ENCODE measurements around the gene BPHL.
"Not testable (repeated sequence)": the region's sequence is repeated elsewhere in the genome, so short reads cannot be mapped to it uniquely, and the experiment has no call there.

Gene BPHL

GRCh38 chr6:3140201-3140600 is 21.7 kb downstream of the BPHL start:
- H3K27ac ChIP-seq (ENCODE audit: low read depth, low read length): no peak overlapping the region

GRCh38 chr6:3142536-3142935 is 24.0 kb downstream of the BPHL start:
- no peak overlapping the region for H3K4me3 ChIP-seq (ENCODE audit: low read depth in 1 of 2, low read length in 2 of 2)
- H3K27me3 ChIP-seq (ENCODE audit: control insufficient read depth in 1 of 2, insufficient read depth in 2 of 2, low read length in 2 of 2): no peaks in the 10 kb centered on the region
- peaks cover 32% of the 10 kb centered on the region for H3K36me3 ChIP-seq (ENCODE audit: insufficient read depth, low read length)
- no peaks in the 10 kb centered on the region for H3K9me3 ChIP-seq (ENCODE audit: low read length)
- no peak overlapping the region for H3K9ac ChIP-seq (ENCODE audit: low read length)
- H3K4me1 ChIP-seq (ENCODE audit: insufficient read depth, low read length): peaks cover 10% of the 10 kb centered on the region
- no peak overlapping the region for H3K27ac ChIP-seq (ENCODE audit: low read depth, low read length)

More at GRCh38 chr6:3140201-3140600, 21.7 kb downstream of the BPHL start:
- no peaks in the 10 kb centered on the region for H3K9me3 ChIP-seq (ENCODE audit: low read length)
- no peaks in the 10 kb centered on the region for H3K27me3 ChIP-seq (ENCODE audit: control insufficient read depth in 1 of 2, insufficient read depth in 2 of 2, low read length in 2 of 2)
- H3K36me3 ChIP-seq (ENCODE audit: insufficient read depth, low read length): peaks cover 50% of the 10 kb centered on the region
- no peak overlapping the region for H3K9ac ChIP-seq (ENCODE audit: low read length)
- peaks cover 10% of the 10 kb centered on the region for H3K4me1 ChIP-seq (ENCODE audit: insufficient read depth, low read length)
- no peak overlapping the region for H3K4me3 ChIP-seq (ENCODE audit: low read depth in 1 of 2, low read length in 2 of 2)

DNA sequence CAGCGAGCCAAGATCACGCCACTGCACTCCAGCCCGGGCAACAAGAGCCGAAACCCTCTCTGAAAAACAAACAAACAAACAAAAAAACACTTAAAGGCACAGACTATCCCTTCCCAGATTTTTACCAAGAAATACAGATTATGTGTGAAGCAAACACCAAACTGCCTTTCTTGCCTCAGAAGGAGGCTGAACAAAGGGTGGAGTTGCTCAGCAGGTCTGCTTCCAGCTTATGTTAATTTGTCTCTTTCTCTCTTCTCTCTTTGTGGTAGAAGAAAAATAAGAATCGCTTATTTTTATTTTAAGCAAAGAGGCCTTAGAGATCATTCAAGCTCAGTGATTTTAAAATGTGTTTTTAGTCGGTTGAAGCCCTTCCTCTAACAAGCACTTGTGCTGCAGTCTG is 24.6 kb downstream of the BPHL start:
- Histone ChIP-seq H3K4me1 (ENCODE audit: insufficient read depth, low read length) (peaks cover 10% of the 10 kb centered on the region), H3K4me3 (ENCODE audit: low read depth in 1 of 2, low read length in 2 of 2) (no peak overlapping the region), H3K27me3 (ENCODE audit: control insufficient read depth in 1 of 2, insufficient read depth in 2 of 2, low read length in 2 of 2) (no peaks in the 10 kb centered on the region), H3K27ac (ENCODE audit: low read depth, low read length) (no peak overlapping the region), H3K9ac (ENCODE audit: low read length) (no peak overlapping the region), H3K9me3 (ENCODE audit: low read length) (no peaks in the 10 kb centered on the region), H3K36me3 (ENCODE audit: insufficient read depth, low read length) (peaks cover 36% of the 10 kb centered on the region)

DNA sequence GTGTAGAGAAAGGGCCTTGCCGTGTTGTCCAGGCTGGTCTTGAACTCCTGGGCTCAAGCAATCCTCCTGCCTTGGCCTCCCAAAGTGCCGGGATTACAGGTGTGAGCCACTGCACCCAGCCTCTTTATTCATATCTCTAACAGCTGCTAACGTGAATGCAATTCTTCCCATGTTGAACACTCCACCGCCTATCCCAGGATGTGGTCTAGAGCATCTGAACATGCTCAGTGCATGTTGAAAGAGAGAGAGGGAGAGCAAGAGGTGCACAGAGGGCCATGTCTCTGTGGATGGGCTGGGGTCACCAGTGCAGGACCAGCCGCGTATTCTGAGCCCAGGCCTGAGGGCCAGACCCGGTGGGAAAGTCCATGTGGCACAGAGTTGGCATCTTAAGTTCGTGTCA is 26.1 kb downstream of the BPHL start:
- Histone ChIP-seq H3K9me3 (ENCODE audit: low read length) (no peaks in the 10 kb centered on the region), H3K36me3 (ENCODE audit: insufficient read depth, low read length) (peaks cover 31% of the 10 kb centered on the region), H3K27me3 (ENCODE audit: control insufficient read depth in 1 of 2, insufficient read depth in 2 of 2, low read length in 2 of 2) (no peaks in the 10 kb centered on the region), H3K4me3 (ENCODE audit: low read depth in 1 of 2, low read length in 2 of 2) (no peak overlapping the region), H3K9ac (ENCODE audit: low read length) (no peak overlapping the region), H3K4me1 (ENCODE audit: insufficient read depth, low read length) (peaks cover 3% of the 10 kb centered on the region), H3K27ac (ENCODE audit: low read depth, low read length) (no peak overlapping the region)

DNA sequence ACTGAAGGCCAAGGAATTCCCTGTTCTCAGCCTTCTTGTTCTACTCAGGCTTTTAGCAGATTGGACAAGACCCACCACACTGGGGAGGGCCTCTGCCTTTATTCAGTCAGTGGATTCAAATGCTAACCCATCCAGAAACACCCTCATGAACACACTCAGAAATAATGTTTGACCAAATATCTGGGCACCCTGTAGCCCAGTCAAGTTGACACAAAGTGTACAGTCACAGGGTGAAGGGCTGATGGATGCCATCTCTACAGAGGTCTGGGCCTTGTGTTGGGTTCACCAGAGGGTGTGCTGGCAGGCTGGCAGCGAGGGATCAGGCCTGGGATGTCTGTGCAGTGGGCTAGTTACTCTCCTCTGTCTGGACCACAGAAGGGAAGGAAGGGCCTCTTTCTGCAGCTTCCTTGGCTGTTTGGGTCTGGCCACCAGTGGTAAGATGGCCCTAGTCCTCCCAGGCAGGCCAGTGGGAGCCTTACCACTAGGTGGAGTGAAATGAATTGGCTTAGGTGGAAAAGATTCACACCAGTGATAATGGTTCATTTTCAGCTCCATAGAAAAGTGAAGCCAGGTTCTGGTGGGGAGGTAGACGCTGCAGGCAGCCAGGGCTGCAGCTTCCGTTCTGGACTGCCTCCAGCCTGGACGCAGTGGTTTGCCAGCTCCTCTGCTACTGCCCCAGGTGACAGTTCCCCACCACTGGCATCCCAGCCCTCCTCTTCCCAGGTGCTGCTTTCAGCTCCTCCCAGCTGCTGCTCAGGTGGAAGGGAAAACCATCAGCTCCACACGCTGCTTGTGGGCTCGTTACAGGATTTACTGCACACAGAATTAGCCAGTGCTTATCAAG is 29.6 kb downstream of the BPHL start:
- Histone ChIP-seq H3K27me3 (ENCODE audit: control insufficient read depth in 1 of 2, insufficient read depth in 2 of 2, low read length in 2 of 2) (no peaks in the 10 kb centered on the region), H3K9ac (ENCODE audit: low read length) (no peak overlapping the region), H3K4me1 (ENCODE audit: insufficient read depth, low read length) (no peaks in the 10 kb centered on the region), H3K9me3 (ENCODE audit: low read length) (no peaks in the 10 kb centered on the region), H3K36me3 (ENCODE audit: insufficient read depth, low read length) (peaks cover 14% of the 10 kb centered on the region), H3K27ac (ENCODE audit: low read depth, low read length) (no peak overlapping the region), H3K4me3 (ENCODE audit: low read depth in 1 of 2, low read length in 2 of 2) (no peak overlapping the region)

- Histone ChIP-seq H3K27me3 (ENCODE audit: control insufficient read depth in 1 of 2, insufficient read depth in 2 of 2, low read length in 2 of 2) (no peaks in the 10 kb centered on the region), H3K9ac (ENCODE audit: low read length) (no peak overlapping the region), H3K4me3 (ENCODE audit: low read depth in 1 of 2, low read length in 2 of 2) (no peak overlapping the region), H3K27ac (ENCODE audit: low read depth, low read length) (no peak overlapping the region), H3K9me3 (ENCODE audit: low read length) (no peaks in the 10 kb centered on the region), H3K4me1 (ENCODE audit: insufficient read depth, low read length) (peaks cover 7% of the 10 kb centered on the region), H3K36me3 (ENCODE audit: insufficient read depth, low read length) (peaks cover 24% of the 10 kb centered on the region)
These were observed 33.2 kb downstream of the BPHL start for GRCh38 chr6:3151691-3152090.

DNA sequence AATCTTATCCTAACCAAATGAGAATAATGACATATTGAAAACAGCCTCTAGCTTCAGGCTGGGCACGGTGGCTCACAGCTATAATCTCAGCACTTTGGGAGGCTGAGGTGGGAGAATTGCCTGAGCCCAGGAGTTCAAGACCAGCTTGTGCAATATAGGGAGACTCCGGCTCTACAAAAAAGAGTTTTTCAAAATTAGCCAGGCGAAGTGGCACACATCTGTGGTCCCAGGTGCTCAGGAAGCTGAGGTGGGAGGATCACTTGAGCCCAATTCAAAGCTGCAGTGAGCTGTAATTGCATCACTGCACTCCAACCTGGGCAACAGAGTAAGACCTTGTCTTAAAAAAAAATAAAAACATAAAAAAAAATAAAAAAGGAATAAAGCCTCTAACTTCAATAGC is 34.2 kb downstream of the BPHL start:
- H3K9me3 ChIP-seq (ENCODE audit: low read length): no peaks in the 10 kb centered on the region
- H3K36me3 ChIP-seq (ENCODE audit: insufficient read depth, low read length): peaks cover 22% of the 10 kb centered on the region
- no peak overlapping the region for H3K4me3 ChIP-seq (ENCODE audit: low read depth in 1 of 2, low read length in 2 of 2)
- no peak overlapping the region for H3K27ac ChIP-seq (ENCODE audit: low read depth, low read length)
- H3K9ac ChIP-seq (ENCODE audit: low read length): no peak overlapping the region
- peaks cover 7% of the 10 kb centered on the region for H3K4me1 ChIP-seq (ENCODE audit: insufficient read depth, low read length)
- no peaks in the 10 kb centered on the region for H3K27me3 ChIP-seq (ENCODE audit: control insufficient read depth in 1 of 2, insufficient read depth in 2 of 2, low read length in 2 of 2)

DNA sequence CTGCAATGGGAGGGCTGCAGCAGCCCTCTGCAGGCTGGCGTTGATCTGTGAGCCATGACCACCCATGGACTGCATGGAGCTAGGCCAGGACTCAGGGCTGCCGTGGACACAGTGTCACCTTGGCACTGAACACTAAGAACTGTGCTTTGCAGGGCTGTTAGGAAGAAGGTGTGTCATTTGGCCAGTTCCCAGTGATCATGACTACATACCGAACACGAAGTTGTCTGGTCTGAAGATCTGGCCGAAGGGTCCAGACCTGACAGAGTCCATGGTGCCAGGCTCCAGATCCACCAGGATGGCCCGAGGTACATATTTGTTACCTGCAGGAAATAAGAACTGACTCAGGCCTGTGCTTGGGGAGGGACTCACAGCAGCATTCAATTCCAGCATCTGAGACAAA is 36.9 kb downstream of the BPHL start:
- not testable (repeated sequence) for H3K9me3 ChIP-seq (ENCODE audit: low read length); H3K4me3 ChIP-seq (ENCODE audit: low read depth in 1 of 2, low read length in 2 of 2); H3K27me3 ChIP-seq (ENCODE audit: control insufficient read depth in 1 of 2, insufficient read depth in 2 of 2, low read length in 2 of 2); H3K9ac ChIP-seq (ENCODE audit: low read length); H3K27ac ChIP-seq (ENCODE audit: low read depth, low read length)
- peaks cover 18% of the 10 kb centered on the region for H3K36me3 ChIP-seq (ENCODE audit: insufficient read depth, low read length)
- peaks cover 11% of the 10 kb centered on the region for H3K4me1 ChIP-seq (ENCODE audit: insufficient read depth, low read length)

DNA sequence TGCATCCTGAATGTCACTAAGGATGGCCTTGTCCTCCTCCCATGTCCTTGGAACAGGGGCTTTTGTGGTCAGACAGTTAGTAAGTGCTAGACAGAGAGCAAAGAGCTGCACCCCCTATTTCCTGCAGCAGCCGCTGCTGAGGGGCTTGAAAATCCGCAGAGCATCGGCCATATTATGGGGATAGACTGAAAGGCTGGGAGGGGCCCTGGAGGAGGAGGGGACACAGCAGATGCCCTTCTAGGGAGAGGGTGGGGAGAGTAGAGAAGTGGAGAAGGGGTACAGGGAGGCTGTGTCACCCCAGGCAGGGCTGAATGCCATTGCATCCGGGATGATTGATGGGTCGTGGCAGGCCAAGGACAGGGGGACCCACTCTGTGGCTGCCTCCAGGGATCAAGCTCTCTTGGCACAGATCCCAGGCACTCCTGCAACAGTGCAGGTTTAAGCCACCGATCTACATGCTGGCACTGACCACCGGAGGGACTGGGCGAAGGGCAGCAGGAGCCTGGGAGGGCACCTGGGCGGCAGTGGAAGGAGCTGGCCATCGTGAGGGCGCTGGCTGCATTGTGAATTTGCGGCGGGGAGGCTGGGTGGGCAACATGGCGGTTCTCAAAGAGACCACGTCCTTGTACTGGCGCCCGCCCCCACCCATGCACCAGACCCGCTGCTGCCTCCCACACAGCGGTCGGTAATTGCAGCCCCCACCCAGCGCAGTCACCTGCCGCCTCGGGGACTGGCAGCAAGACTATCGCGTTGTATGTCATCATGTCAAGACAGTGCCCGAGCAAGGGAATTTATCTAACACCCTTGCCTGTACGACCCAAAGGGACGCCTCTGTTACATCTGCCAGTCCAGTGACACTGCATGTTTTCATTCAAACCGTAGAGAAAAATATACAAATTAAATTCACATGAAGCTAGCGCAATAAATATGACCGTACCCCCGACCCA is 37.9 kb downstream of the BPHL start:
- H3K27ac ChIP-seq (ENCODE audit: low read depth, low read length): peak overlapping the region; percentile 100
- H3K9me3 ChIP-seq (ENCODE audit: low read length); H3K27me3 ChIP-seq (ENCODE audit: control insufficient read depth in 1 of 2, insufficient read depth in 2 of 2, low read length in 2 of 2): not testable (repeated sequence)
- peaks cover 11% of the 10 kb centered on the region for H3K4me1 ChIP-seq (ENCODE audit: insufficient read depth, low read length)
- peak overlapping the region; percentile 88 to 99 for H3K4me3 ChIP-seq (ENCODE audit: low read depth in 1 of 2, low read length in 2 of 2)
- H3K36me3 ChIP-seq (ENCODE audit: insufficient read depth, low read length): peaks cover 18% of the 10 kb centered on the region
- H3K9ac ChIP-seq (ENCODE audit: low read length): peak overlapping the region; percentile 80

- Histone ChIP-seq H3K9me3 (ENCODE audit: low read length) (no peaks in the 10 kb centered on the region), H3K9ac (ENCODE audit: low read length) (peak within 1 kb of the TSS; percentile 80), H3K27me3 (ENCODE audit: control insufficient read depth in 1 of 2, insufficient read depth in 2 of 2, low read length in 2 of 2) (no peaks in the 10 kb centered on the region), H3K27ac (ENCODE audit: low read depth, low read length) (peak within 1 kb of the TSS; percentile 100), H3K36me3 (ENCODE audit: insufficient read depth, low read length) (peaks cover 18% of the 10 kb centered on the region), H3K4me1 (ENCODE audit: insufficient read depth, low read length) (peaks cover 11% of the 10 kb centered on the region), H3K4me3 (ENCODE audit: low read depth in 1 of 2, low read length in 2 of 2) (peak within 1 kb of the TSS; percentile 88 to 99)
These were observed 38.8 kb downstream of the BPHL start, which contains the start of gene TUBB2A for GRCh38 chr6:3157131-3157933. Gene TUBB2A, minus strand, starts transcription at chr6:3157544. Its CDS starts 81 bp downstream, at chr6:3157463.

All from muscle layer of colon (tissue), 2 donors.